DOHH2 (cell line): ENCODE results near the gene DDX59.

Experiments
- H3F3A ChIP-seq: fragments of 200-600 bp; sonication (generic), shearing (Covaris generic); 2 replicates; pipeline ENCODE4 v1.6.0; 2016; ENCODE audit warnings: antibody characterized with exemption, mild to moderate bottlenecking; ENCODE audit not compliant: control insufficient read depth, insufficient read depth
- H3K27ac ChIP-seq: fragments of 200-600 bp; sonication (generic); 2 replicates; pipeline ENCODE4 v1.5.1; 2014; ENCODE audit warnings: low read depth, mild to moderate bottlenecking, low read length, moderate library complexity
- H3K27me3 ChIP-seq: fragments of 200-600 bp; sonication (generic); 2 replicates; pipeline ENCODE4 v1.6.1; 2014; ENCODE audit warnings: mild to moderate bottlenecking, low read length, mixed read lengths; ENCODE audit not compliant: control insufficient read depth
- H3K36me3 ChIP-seq: fragments of 200-600 bp; sonication (generic); 2 replicates; pipeline ENCODE4 v1.6.1; 2014; ENCODE audit warnings: mild to moderate bottlenecking, low read length, moderate library complexity, mixed read lengths; ENCODE audit not compliant: control insufficient read depth
- H3K4me1 ChIP-seq: fragments of 200-600 bp; sonication (generic); 2 replicates; pipeline ENCODE4 v1.6.1; 2014; ENCODE audit warnings: mild to moderate bottlenecking, low read length, mixed read lengths; ENCODE audit not compliant: control insufficient read depth
- H3K4me2 ChIP-seq: fragments of 200-600 bp; sonication (generic); 2 replicates; pipeline ENCODE4 v1.6.0; 2014; ENCODE audit warnings: mild to moderate bottlenecking, low read length, moderate library complexity
- H3K4me3 ChIP-seq: fragments of 200-600 bp; sonication (generic); 2 replicates; pipeline ENCODE4 v1.5.1; 2014; ENCODE audit warnings: mild to moderate bottlenecking, low read length, mixed read lengths
- H3K79me2 ChIP-seq: fragments of 200-600 bp; sonication (generic); 2 replicates; pipeline ENCODE4 v1.6.1; 2014; ENCODE audit warnings: mild to moderate bottlenecking, low read length, mixed read lengths; ENCODE audit not compliant: control insufficient read depth
- H3K9me2 ChIP-seq: fragments of 200-600 bp; sonication (generic); replicated peaks from 2 replicates; pipeline ENCODE4 v1.6.1; 2014; ENCODE audit warnings: mild to moderate bottlenecking, low read length, mixed read lengths; ENCODE audit not compliant: control insufficient read depth
- H3K9me3 ChIP-seq: fragments of 200-600 bp; sonication (generic); 2 replicates; pipeline ENCODE4 v1.6.1; 2014; ENCODE audit warnings: antibody characterized with exemption, low read length, mixed read lengths; ENCODE audit not compliant: control insufficient read depth, insufficient read depth
- H4K20me1 ChIP-seq: fragments of 200-600 bp; sonication (generic); 2 replicates; pipeline ENCODE4 v1.6.0; 2014; ENCODE audit warnings: low read depth, mild to moderate bottlenecking, antibody characterized with exemption, low read length, moderate library complexity; ENCODE audit not compliant: control insufficient read depth, insufficient read depth
- CTCF ChIP-seq: fragments of 200-600 bp; sonication (generic); IDR thresholded peaks from one replicate; pipeline ENCODE4 v1.5.1; 2014; ENCODE audit warnings: antibody characterized with exemption, mild to moderate bottlenecking, low read depth, low read length; ENCODE audit not compliant: poor library complexity, severe bottlenecking
- EZH2phosphoT487 ChIP-seq: fragments of 200-600 bp; sonication (generic); IDR thresholded peaks from 2 replicates; pipeline ENCODE4 v1.6.1; 2017; ENCODE audit warnings: borderline replicate concordance, mild to moderate bottlenecking, antibody characterized with exemption, low read length, moderate library complexity, mixed read lengths

Gene DDX59

GRCh38 chr1:200684015-200684414, 14.3 kb upstream of the DDX59 start:
- no peaks in the 10 kb centered on the region for H3K79me2 ChIP-seq
- H3K9me3 ChIP-seq = no peaks in the 10 kb centered on the region
- H3K9me2 ChIP-seq = no peaks in the 10 kb centered on the region
- H3K27me3 ChIP-seq = no peaks in the 10 kb centered on the region
- H3K27ac ChIP-seq = no peak overlapping the region
- no peaks in the 10 kb centered on the region for H3K36me3 ChIP-seq
- H3F3A ChIP-seq = no peaks in the 10 kb centered on the region
- TF ChIP-seq CTCF (no peak), EZH2phosphoT487 (no peak)
- H4K20me1 ChIP-seq = no peaks in the 10 kb centered on the region
- H3K4me2 ChIP-seq = no peak overlapping the region
- no peak overlapping the region for H3K4me3 ChIP-seq
- H3K4me1 ChIP-seq = peaks cover 10% of the 10 kb centered on the region

- Histone ChIP-seq H3K9me3 (no peaks in the 10 kb centered on the region), H3K9me2 (no peaks in the 10 kb centered on the region), H3K27ac (no peak overlapping the region), H3K4me1 (peaks cover 10% of the 10 kb centered on the region), H3K79me2 (no peaks in the 10 kb centered on the region), H4K20me1 (no peaks in the 10 kb centered on the region), H3K27me3 (no peaks in the 10 kb centered on the region), H3K4me2 (no peak overlapping the region), H3K36me3 (no peaks in the 10 kb centered on the region), H3F3A (no peaks in the 10 kb centered on the region), H3K4me3 (no peak overlapping the region)
- no peak for TF ChIP-seq EZH2phosphoT487
- TF ChIP-seq CTCF = no peak
Observed at GRCh38 chr1:200683298-200683697, 13.6 kb upstream of the DDX59 start.

GRCh38 chr1:200681231-200681630, 11.5 kb upstream of the DDX59 start:
- Histone ChIP-seq H4K20me1 (no peaks in the 10 kb centered on the region), H3K4me1 (peaks cover under 1% of the 10 kb centered on the region; the same call in 1 of the 2 replicates), H3K9me3 (no peaks in the 10 kb centered on the region), H3K9me2 (no peaks in the 10 kb centered on the region), H3K36me3 (no peaks in the 10 kb centered on the region), H3K4me3 (no peak overlapping the region), H3K27me3 (no peaks in the 10 kb centered on the region), H3K27ac (no peak overlapping the region), H3K79me2 (no peaks in the 10 kb centered on the region), H3F3A (no peaks in the 10 kb centered on the region), H3K4me2 (no peak overlapping the region)
- TF ChIP-seq CTCF (no peak), EZH2phosphoT487 (no peak)

GRCh38 chr1:200676829-200677228, 7.1 kb upstream of the DDX59 start:
- H3K27me3 ChIP-seq = no peaks in the 10 kb centered on the region
- H4K20me1 ChIP-seq = no peaks in the 10 kb centered on the region
- no peaks in the 10 kb centered on the region for H3K36me3 ChIP-seq
- no peaks in the 10 kb centered on the region for H3K4me1 ChIP-seq
- H3K4me3 ChIP-seq = no peak overlapping the region
- no peaks in the 10 kb centered on the region for H3K9me2 ChIP-seq
- H3K27ac ChIP-seq = no peak overlapping the region
- no peaks in the 10 kb centered on the region; the same call in 1 of the 2 replicates for H3K79me2 ChIP-seq
- no peak overlapping the region for H3K4me2 ChIP-seq
- TF ChIP-seq EZH2phosphoT487 = no peak
- no peak for TF ChIP-seq CTCF
- H3K9me3 ChIP-seq = no peaks in the 10 kb centered on the region
- H3F3A ChIP-seq = 0 out of 2 replicates have a peak, but pooled peaks cover 2% of the 10 kb centered on the region
